Ishikawa (cell line): ENCODE results near the gene ZMYND8.

Source experiments
- CEBPB ChIP-seq: IDR thresholded peaks from 2 replicates; pipeline ENCODE4 v1.6.1; 2012
- CREB1 ChIP-seq: IDR thresholded peaks from 2 replicates; pipeline ENCODE4 v1.6.1; 2012; ENCODE audit warnings: low read depth
- EGR1 ChIP-seq: IDR thresholded peaks from 2 replicates; pipeline ENCODE4 v1.6.1; 2012
- EP300 ChIP-seq: IDR thresholded peaks from 2 replicates; pipeline ENCODE4 v1.6.1; 2012; ENCODE audit warnings: borderline replicate concordance
- FOXM1 ChIP-seq: IDR thresholded peaks from 2 replicates; pipeline ENCODE4 v1.6.1; 2012; ENCODE audit warnings: low read depth, borderline replicate concordance
- NFIC ChIP-seq: IDR thresholded peaks from 2 replicates; pipeline ENCODE4 v1.6.1; 2012
- RAD21 ChIP-seq: IDR thresholded peaks from 2 replicates; pipeline ENCODE4 v1.6.1; 2012; ENCODE audit warnings: low read depth
- TAF1 ChIP-seq: IDR thresholded peaks from 2 replicates; pipeline ENCODE4 v1.6.1; 2012; ENCODE audit warnings: low read depth, mild to moderate bottlenecking
- TCF12 ChIP-seq: IDR thresholded peaks from 2 replicates; pipeline ENCODE4 v1.6.1; 2012; ENCODE audit warnings: low read depth
- TEAD4 ChIP-seq: IDR thresholded peaks from 2 replicates; pipeline ENCODE4 v1.6.1; 2012
- USF1 ChIP-seq: IDR thresholded peaks from 2 replicates; pipeline ENCODE4 v1.6.1; 2012
- YY1 ChIP-seq: IDR thresholded peaks from 2 replicates; pipeline ENCODE4 v1.6.1; 2012; ENCODE audit warnings: low read depth
- ZBTB7A ChIP-seq: IDR thresholded peaks from 2 replicates; pipeline ENCODE4 v1.6.1; 2012; ENCODE audit warnings: low read depth
- TF ChIP-seq, protein P1 (sequence below): IDR thresholded peaks from 2 replicates; pipeline ENCODE4 v1.6.1; 2012; ENCODE audit warnings: low read depth, mild to moderate bottlenecking
- TF ChIP-seq, protein P2 (sequence below): IDR thresholded peaks from 2 replicates; pipeline ENCODE4 v1.6.1; 2012

The ZMYND8 gene

GRCh38 chr20:47349365-47350180 is 6.9 kb downstream of the ZMYND8 start:
- TF ChIP-seq TEAD4 (no peak), CEBPB (no peak), FOXM1 (no peak), TCF12 (no peak), CREB1 (no peak), ZBTB7A (no peak), USF1 (no peak), EGR1 (no peak), YY1 (no peak), EP300 (no peak), RAD21 (no peak), TAF1 (no peak), NFIC (no peak)
- TF ChIP-seq, protein P1, sequence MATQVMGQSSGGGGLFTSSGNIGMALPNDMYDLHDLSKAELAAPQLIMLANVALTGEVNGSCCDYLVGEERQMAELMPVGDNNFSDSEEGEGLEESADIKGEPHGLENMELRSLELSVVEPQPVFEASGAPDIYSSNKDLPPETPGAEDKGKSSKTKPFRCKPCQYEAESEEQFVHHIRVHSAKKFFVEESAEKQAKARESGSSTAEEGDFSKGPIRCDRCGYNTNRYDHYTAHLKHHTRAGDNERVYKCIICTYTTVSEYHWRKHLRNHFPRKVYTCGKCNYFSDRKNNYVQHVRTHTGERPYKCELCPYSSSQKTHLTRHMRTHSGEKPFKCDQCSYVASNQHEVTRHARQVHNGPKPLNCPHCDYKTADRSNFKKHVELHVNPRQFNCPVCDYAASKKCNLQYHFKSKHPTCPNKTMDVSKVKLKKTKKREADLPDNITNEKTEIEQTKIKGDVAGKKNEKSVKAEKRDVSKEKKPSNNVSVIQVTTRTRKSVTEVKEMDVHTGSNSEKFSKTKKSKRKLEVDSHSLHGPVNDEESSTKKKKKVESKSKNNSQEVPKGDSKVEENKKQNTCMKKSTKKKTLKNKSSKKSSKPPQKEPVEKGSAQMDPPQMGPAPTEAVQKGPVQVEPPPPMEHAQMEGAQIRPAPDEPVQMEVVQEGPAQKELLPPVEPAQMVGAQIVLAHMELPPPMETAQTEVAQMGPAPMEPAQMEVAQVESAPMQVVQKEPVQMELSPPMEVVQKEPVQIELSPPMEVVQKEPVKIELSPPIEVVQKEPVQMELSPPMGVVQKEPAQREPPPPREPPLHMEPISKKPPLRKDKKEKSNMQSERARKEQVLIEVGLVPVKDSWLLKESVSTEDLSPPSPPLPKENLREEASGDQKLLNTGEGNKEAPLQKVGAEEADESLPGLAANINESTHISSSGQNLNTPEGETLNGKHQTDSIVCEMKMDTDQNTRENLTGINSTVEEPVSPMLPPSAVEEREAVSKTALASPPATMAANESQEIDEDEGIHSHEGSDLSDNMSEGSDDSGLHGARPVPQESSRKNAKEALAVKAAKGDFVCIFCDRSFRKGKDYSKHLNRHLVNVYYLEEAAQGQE: no peak
- TF ChIP-seq, protein P2, sequence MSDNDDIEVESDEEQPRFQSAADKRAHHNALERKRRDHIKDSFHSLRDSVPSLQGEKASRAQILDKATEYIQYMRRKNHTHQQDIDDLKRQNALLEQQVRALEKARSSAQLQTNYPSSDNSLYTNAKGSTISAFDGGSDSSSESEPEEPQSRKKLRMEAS: no peak

- no peak for TF ChIP-seq USF1
These were observed 7.9 kb downstream of the ZMYND8 start for GRCh38 chr20:47348539-47349142.

DNA sequence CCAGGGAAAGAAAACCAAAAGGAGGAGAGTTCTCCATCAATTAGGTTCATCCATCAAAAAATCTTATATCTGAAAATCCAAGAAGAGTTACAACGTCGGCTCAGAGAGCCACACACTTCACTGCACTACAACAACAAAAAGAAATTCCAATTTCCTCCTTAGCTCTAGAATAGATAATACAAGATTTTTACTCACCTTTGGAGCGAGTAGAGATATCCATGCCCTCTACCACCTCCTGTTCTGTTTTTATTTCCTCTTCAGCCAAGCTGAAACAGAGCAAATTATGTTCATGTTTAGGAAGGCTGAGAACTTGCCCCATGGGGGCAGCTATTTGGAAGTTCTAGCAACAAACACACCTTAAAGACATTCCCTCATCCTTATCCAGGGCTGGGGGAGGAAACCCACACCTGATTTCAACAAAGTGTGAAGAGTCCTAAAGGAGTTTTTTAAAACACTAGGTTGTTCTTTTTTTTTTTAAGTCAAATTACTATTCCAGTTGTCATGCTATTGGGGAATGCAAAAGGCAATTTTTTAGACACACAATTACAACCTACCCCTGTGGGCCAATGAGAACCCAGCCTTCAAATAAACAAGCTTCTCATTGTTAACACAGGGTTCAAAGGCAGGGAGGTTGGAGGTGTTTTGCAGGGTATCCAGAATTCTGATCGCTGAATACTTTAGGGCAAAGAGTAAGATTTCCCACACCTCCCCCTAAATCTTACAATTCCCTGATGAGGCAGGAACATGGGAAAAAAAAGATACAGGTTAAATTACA is 8.7 kb downstream of the ZMYND8 start:
- no peak for TF ChIP-seq CEBPB
- no peak for TF ChIP-seq TEAD4
- no peak for TF ChIP-seq EGR1
- no peak for TF ChIP-seq RAD21

GRCh38 chr20:47346172-47346571 is 10.3 kb downstream of the ZMYND8 start:
- TF ChIP-seq TEAD4: no peak
- no peak for TF ChIP-seq EP300
- TF ChIP-seq, protein P2: no peak
- no peak for TF ChIP-seq EGR1
- TF ChIP-seq, protein P1: no peak
- no peak for TF ChIP-seq FOXM1
- TF ChIP-seq ZBTB7A: no peak
- no peak for TF ChIP-seq YY1
- TF ChIP-seq TAF1: no peak
- TF ChIP-seq NFIC: no peak

- TF ChIP-seq TAF1 (no peak), USF1 (no peak), CREB1 (no peak), TCF12 (no peak), NFIC (no peak), EP300 (no peak), TEAD4 (no peak), EGR1 (no peak), CEBPB (no peak)
- TF ChIP-seq, protein P2: no peak
- TF ChIP-seq, protein P1: no peak
These were observed 11.3 kb downstream of the ZMYND8 start for GRCh38 chr20:47345214-47345613.
